ENCODE results near the gene CATSPERZ.
A peak's percentile ranks its signal among the peaks of the same experiment; 100 is the strongest.

Gene CATSPERZ

DNA sequence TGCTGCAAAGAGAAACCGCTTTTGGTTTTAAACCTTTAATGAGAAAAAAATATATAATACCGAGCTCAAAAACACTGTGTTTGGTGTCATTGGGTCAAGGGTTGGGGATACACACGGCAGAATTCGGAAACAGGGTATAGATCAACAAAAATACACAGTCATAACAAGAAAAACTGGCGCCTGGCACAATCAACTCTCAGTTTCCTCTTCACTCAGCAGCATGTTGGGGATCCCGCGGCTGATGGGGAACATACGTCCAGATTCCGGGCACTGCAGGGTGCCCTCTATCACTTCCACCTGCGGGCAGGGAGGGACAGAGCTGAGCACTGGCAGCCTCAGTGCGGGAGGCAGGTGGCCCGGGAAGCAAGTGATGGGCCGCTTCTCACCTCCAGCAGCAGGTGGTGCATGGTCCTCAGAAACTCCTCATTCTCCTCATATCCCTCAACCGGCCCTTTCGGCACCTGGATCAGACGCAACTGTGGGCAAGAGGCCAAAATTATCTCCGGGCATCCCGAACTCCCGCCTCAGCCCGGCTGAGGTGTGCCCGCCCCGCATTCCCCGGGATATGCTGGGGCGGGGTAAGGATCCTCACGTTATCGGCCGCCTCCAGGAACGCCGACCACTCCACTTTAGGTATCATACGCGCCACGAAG is 16.6 kb downstream of the CATSPERZ start:
- peak overlapping the region; percentile 72 for H3K4me3 ChIP-seq (ENCODE audit: low read length, poor library complexity, severe bottlenecking)
- H3K4me2 ChIP-seq (ENCODE audit: low read depth, low read length, poor library complexity, severe bottlenecking) = peak overlapping the region; percentile 57
- no peaks in the 10 kb centered on the region for H3K9me3 ChIP-seq (ENCODE audit: insufficient read depth, low read depth, low read length)
- no peaks in the 10 kb centered on the region for H3K27me3 ChIP-seq (ENCODE audit: insufficient read depth, low read length, poor library complexity, severe bottlenecking)
- peaks cover 7% of the 10 kb centered on the region; the same call in 1 of the 2 replicates for H3K36me3 ChIP-seq (ENCODE audit: insufficient read depth, low read length)
- TF ChIP-seq EZH2phosphoT487 (IDR thresholded peaks at IDR 0.05; ENCODE audit: borderline replicate concordance) (no peak), CTCF (conservative IDR thresholded peaks at IDR 0.05; ENCODE audit: low read length) (no peak; the same call in 1 of the 2 replicates)
- H3K4me1 ChIP-seq (ENCODE audit: insufficient read depth, low read length, poor library complexity, severe bottlenecking) = peaks cover 17% of the 10 kb centered on the region
- H3K9ac ChIP-seq (ENCODE audit: low read depth, low read length, poor library complexity, severe bottlenecking) = peak overlapping the region; percentile 77
- peaks cover 10% of the 10 kb centered on the region for H4K20me1 ChIP-seq (ENCODE audit: insufficient read depth, low read length, poor library complexity, severe bottlenecking)
- H3F3A ChIP-seq (ENCODE audit: low read depth) = peaks cover 7% of the 10 kb centered on the region; the same call in 1 of the 2 replicates
- H2AFZ ChIP-seq (ENCODE audit: low read length) = peak overlapping the region; percentile 16; the same call in 1 of the 2 replicates
- no peaks in the 10 kb centered on the region for H3K9me2 ChIP-seq (replicated peaks; ENCODE audit: low read depth, low read length)
- peaks cover 49% of the 10 kb centered on the region for H3K79me2 ChIP-seq (ENCODE audit: insufficient read depth, low read length)

DNA sequence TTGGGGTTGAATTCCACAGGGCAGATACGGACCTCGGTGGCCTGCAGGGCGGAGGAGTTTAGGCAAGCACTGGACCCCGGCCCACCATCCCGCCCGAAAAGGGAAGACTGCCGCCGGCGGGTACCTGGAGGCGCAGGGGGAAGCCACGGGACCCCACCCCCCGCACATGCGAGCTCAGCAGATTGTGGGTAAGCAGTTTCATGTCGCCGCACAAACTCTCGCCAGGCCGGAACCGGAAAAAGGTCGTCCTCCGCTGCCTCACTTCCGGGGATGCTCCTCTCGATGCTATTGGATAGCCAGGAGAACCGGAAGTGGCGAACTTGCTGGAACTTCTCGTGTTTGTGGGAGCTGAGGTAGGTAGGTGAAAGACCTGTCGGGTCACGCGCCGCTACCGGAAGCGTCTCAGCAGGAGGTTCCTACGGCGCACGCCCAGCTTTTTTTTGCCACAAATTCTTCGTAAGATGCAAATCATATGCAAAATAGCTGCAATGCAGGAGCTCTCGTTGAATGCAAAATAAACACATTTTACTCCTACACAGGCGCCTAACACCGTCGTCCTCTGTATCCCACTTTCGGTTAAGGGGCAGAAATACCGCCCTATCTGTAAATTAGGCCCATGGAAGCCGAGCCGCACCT is 17.3 kb downstream of the CATSPERZ start, which contains the start of gene TRMT112:
Gene TRMT112, minus strand, starts transcription at position 235 of the 636 bp plus-strand sequence. Its CDS starts 33 bp downstream, at position 202.
- Histone ChIP-seq H3K79me2 (ENCODE audit: insufficient read depth, low read length) (peaks cover 49% of the 10 kb centered on the region), H3F3A (ENCODE audit: low read depth) (peaks cover 7% of the 10 kb centered on the region; the same call in 1 of the 2 replicates), H3K9me3 (ENCODE audit: insufficient read depth, low read depth, low read length) (no peaks in the 10 kb centered on the region), H3K36me3 (ENCODE audit: insufficient read depth, low read length) (peaks cover 7% of the 10 kb centered on the region; the same call in 1 of the 2 replicates), H3K4me2 (ENCODE audit: low read depth, low read length, poor library complexity, severe bottlenecking) (peak within 1 kb of the TSS; percentile 57), H2AFZ (ENCODE audit: low read length) (peak within 1 kb of the TSS; percentile 87), H4K20me1 (ENCODE audit: insufficient read depth, low read length, poor library complexity, severe bottlenecking) (peaks cover 10% of the 10 kb centered on the region), H3K27me3 (ENCODE audit: insufficient read depth, low read length, poor library complexity, severe bottlenecking) (no peaks in the 10 kb centered on the region), H3K9me2 (replicated peaks; ENCODE audit: low read depth, low read length) (no peaks in the 10 kb centered on the region), H3K4me3 (ENCODE audit: low read length, poor library complexity, severe bottlenecking) (peak within 1 kb of the TSS; percentile 72), H3K9ac (ENCODE audit: low read depth, low read length, poor library complexity, severe bottlenecking) (peak within 1 kb of the TSS; percentile 77), H3K4me1 (ENCODE audit: insufficient read depth, low read length, poor library complexity, severe bottlenecking) (peaks cover 20% of the 10 kb centered on the region)
- no peak for TF ChIP-seq CTCF (conservative IDR thresholded peaks at IDR 0.05; ENCODE audit: low read length)

GRCh38 chr11:64317961-64318765 is 18.0 kb downstream of the CATSPERZ start, which contains the start of gene PRDX5:
PRDX5 (plus strand) TSS chr11:64318121; CDS start chr11:64318216, 95 bp downstream.
- no peaks in the 10 kb centered on the region for H3K27me3 ChIP-seq (ENCODE audit: insufficient read depth, low read length, poor library complexity, severe bottlenecking)
- H4K20me1 ChIP-seq (ENCODE audit: insufficient read depth, low read length, poor library complexity, severe bottlenecking) = peaks cover 10% of the 10 kb centered on the region
- H3K4me2 ChIP-seq (ENCODE audit: low read depth, low read length, poor library complexity, severe bottlenecking) = peak within 1 kb of the TSS; percentile 57
- H2AFZ ChIP-seq (ENCODE audit: low read length) = peak within 1 kb of the TSS; percentile 87
- TF ChIP-seq EZH2phosphoT487 (IDR thresholded peaks at IDR 0.05; ENCODE audit: borderline replicate concordance) (no peak), CTCF (conservative IDR thresholded peaks at IDR 0.05; ENCODE audit: low read length) (peak; percentile 37)
- H3K4me1 ChIP-seq (ENCODE audit: insufficient read depth, low read length, poor library complexity, severe bottlenecking) = peaks cover 22% of the 10 kb centered on the region
- peak within 1 kb of the TSS; percentile 72 for H3K4me3 ChIP-seq (ENCODE audit: low read length, poor library complexity, severe bottlenecking)
- H3K9me3 ChIP-seq (ENCODE audit: insufficient read depth, low read depth, low read length) = no peaks in the 10 kb centered on the region
- H3K79me2 ChIP-seq (ENCODE audit: insufficient read depth, low read length) = peaks cover 46% of the 10 kb centered on the region
- H3K36me3 ChIP-seq (ENCODE audit: insufficient read depth, low read length) = peaks cover 7% of the 10 kb centered on the region; the same call in 1 of the 2 replicates
- H3F3A ChIP-seq (ENCODE audit: low read depth) = peaks cover 7% of the 10 kb centered on the region; the same call in 1 of the 2 replicates
- H3K9ac ChIP-seq (ENCODE audit: low read depth, low read length, poor library complexity, severe bottlenecking) = peak within 1 kb of the TSS; percentile 77
- H3K9me2 ChIP-seq (replicated peaks; ENCODE audit: low read depth, low read length) = no peaks in the 10 kb centered on the region
